HT-29 (cell line): ENCODE measurements around the gene C2CD2. TPM values are rescaled to one million over a fixed set of nuclear protein-coding genes. Genes with fewer than 3 reads are reported as not detected.
A peak's percentile ranks its signal among the peaks of the same experiment; 100 is the strongest.
"Not testable (repeated sequence)": the region's sequence is repeated elsewhere in the genome, so short reads cannot be mapped to it uniquely, and the experiment has no call there.

Experiments used
- DNase-seq: peaks from one replicate; pipeline ENCODE4 v3.0.0-alpha.2; 2015; ENCODE audit warnings: low spot score
- total RNA-seq: library from RNA; depleted of rRNA; stranded (reverse); fragments of >200 nt; shearing (Covaris generic); gene quantifications from 2 replicates; pipeline ENCODE4 v1.2.3, GENCODE V29; 2014

Gene C2CD2
- total RNA-seq, 1 experiment from 2014 or later: 10.6 TPM

GRCh38 chr21:41975391-41976272 is 21.8 kb upstream of the C2CD2 start:
- no peak for DNase-seq

GRCh38 chr21:41974752-41975053 is 20.9 kb upstream of the C2CD2 start:
- no peak for DNase-seq

- peak; percentile 31 for DNase-seq
These were observed 20.3 kb upstream of the C2CD2 start for GRCh38 chr21:41973861-41974751.

- DNase-seq: peak; percentile 17
These were observed 19.6 kb upstream of the C2CD2 start for GRCh38 chr21:41973427-41973831.

- no peak for DNase-seq
These were observed 18.8 kb upstream of the C2CD2 start for GRCh38 chr21:41972511-41973205.

- DNase-seq: no peak
These were observed 18.1 kb upstream of the C2CD2 start for GRCh38 chr21:41971891-41972290.

- no peak for DNase-seq
These were observed 17.2 kb upstream of the C2CD2 start for GRCh38 chr21:41970751-41971653.

GRCh38 chr21:41970106-41970391 is 16.2 kb upstream of the C2CD2 start:
- DNase-seq: no peak

- DNase-seq: no peak
These were observed 13.9 kb upstream of the C2CD2 start for GRCh38 chr21:41967708-41968107.

- DNase-seq: no peak
These were observed 13.2 kb upstream of the C2CD2 start for GRCh38 chr21:41966872-41967621.

GRCh38 chr21:41966041-41966833 is 12.4 kb upstream of the C2CD2 start:
- DNase-seq: no peak

- DNase-seq: no peak
These were observed 11.7 kb upstream of the C2CD2 start for GRCh38 chr21:41965461-41966013.

- no peak for DNase-seq
These were observed 11.2 kb upstream of the C2CD2 start for GRCh38 chr21:41965045-41965444.

GRCh38 chr21:41964171-41964570 is 10.4 kb upstream of the C2CD2 start:
- DNase-seq: no peak

GRCh38 chr21:41962425-41962966 is 8.7 kb upstream of the C2CD2 start:
- DNase-seq: no peak

- no peak for DNase-seq
These were observed 7.9 kb upstream of the C2CD2 start for GRCh38 chr21:41961753-41962152.

GRCh38 chr21:41961282-41961701 is 7.5 kb upstream of the C2CD2 start:
- no peak for DNase-seq

GRCh38 chr21:41960386-41960785 is 6.6 kb upstream of the C2CD2 start:
- no peak for DNase-seq

- not testable (repeated sequence) for DNase-seq
These were observed 5.9 kb upstream of the C2CD2 start for GRCh38 chr21:41959697-41960096.
